ENCODE data around the gene GFER. TPM values are rescaled to one million over a fixed set of nuclear protein-coding genes. Genes with fewer than 3 reads are reported as not detected.

The GFER gene
- total RNA-seq, 2 donors from 2014 or later = 40.3 to 45.5 TPM

- H3K4me3 Mint-ChIP-seq = peak overlapping the region; percentile 74
- Histone ChIP-seq H3K27ac (ENCODE audit: low read depth, low read length) (no peak overlapping the region), H3K9ac (ENCODE audit: extremely low read depth, low read length, poor library complexity, severe bottlenecking) (no peak overlapping the region), H3K9me3 (ENCODE audit: control insufficient read depth, low read length) (no peaks in the 10 kb centered on the region), H3K36me3 (ENCODE audit: control insufficient read depth, insufficient read depth, low read length) (peaks cover 24% of the 10 kb centered on the region), H3K27me3 (ENCODE audit: control insufficient read depth, insufficient read depth, low read length, poor library complexity, severe bottlenecking) (no peaks in the 10 kb centered on the region), H3K4me1 (ENCODE audit: control insufficient read depth, insufficient read depth, low read length) (peaks cover 27% of the 10 kb centered on the region), H3K4me3 (ENCODE audit: low read length) (peak overlapping the region; percentile 96)
- no peaks in the 10 kb centered on the region for H3K9me3 Mint-ChIP-seq
- DNase-seq = no peak
- H3K36me3 Mint-ChIP-seq (ENCODE audit: low read depth) = peaks cover 10% of the 10 kb centered on the region
- no peaks in the 10 kb centered on the region for H3K27me3 Mint-ChIP-seq (ENCODE audit: insufficient read depth)
- peaks cover 23% of the 10 kb centered on the region for H3K4me1 Mint-ChIP-seq
- 93 to 95% methylated on average over 12 to 16 of the region's 16 CpGs for WGBS, 2 experiments (ENCODE audit: insufficient coverage in 1 of 2, insufficient read length in 1 of 2)
- H3K27ac Mint-ChIP-seq = no peak overlapping the region
- TF ChIP-seq CTCF (conservative IDR thresholded peaks at IDR 0.05) = no peak
Measured at GRCh38 chr16:2007081-2007836, 23.3 kb downstream of the GFER start.

- H3K27me3 ChIP-seq (ENCODE audit: control insufficient read depth, insufficient read depth, low read length, poor library complexity, severe bottlenecking) = no peaks in the 10 kb centered on the region
- no peaks in the 10 kb centered on the region for H3K9me3 ChIP-seq (ENCODE audit: control insufficient read depth, low read length)
- peak overlapping the region; percentile 33 for H3K27ac Mint-ChIP-seq
- 93% methylated on average over 15 of the region's 15 CpGs for WGBS, 2 experiments (ENCODE audit: insufficient coverage in 1 of 2, insufficient read length in 1 of 2)
- H3K27ac ChIP-seq (ENCODE audit: low read depth, low read length) = no peak overlapping the region
- H3K4me1 Mint-ChIP-seq = peaks cover 23% of the 10 kb centered on the region
- peaks cover 16% of the 10 kb centered on the region for H3K36me3 ChIP-seq (ENCODE audit: control insufficient read depth, insufficient read depth, low read length)
- H3K9ac ChIP-seq (ENCODE audit: extremely low read depth, low read length, poor library complexity, severe bottlenecking) = peak overlapping the region; percentile 84
- peaks cover 27% of the 10 kb centered on the region for H3K4me1 ChIP-seq (ENCODE audit: control insufficient read depth, insufficient read depth, low read length)
- peaks cover 7% of the 10 kb centered on the region for H3K36me3 Mint-ChIP-seq (ENCODE audit: low read depth)
- H3K27me3 Mint-ChIP-seq (ENCODE audit: insufficient read depth) = no peaks in the 10 kb centered on the region
- no peak for TF ChIP-seq CTCF (conservative IDR thresholded peaks at IDR 0.05)
- peak overlapping the region; percentile 74 for H3K4me3 Mint-ChIP-seq
- H3K4me3 ChIP-seq (ENCODE audit: low read length) = peak overlapping the region; percentile 96
- no peaks in the 10 kb centered on the region for H3K9me3 Mint-ChIP-seq
- no peak for DNase-seq
Measured at GRCh38 chr16:2008009-2008526, 24.1 kb downstream of the GFER start.

GRCh38 chr16:2008631-2009163 lies 24.7 kb downstream of the GFER start:
- H3K36me3 Mint-ChIP-seq (ENCODE audit: low read depth) = peaks cover 7% of the 10 kb centered on the region
- peak overlapping the region; percentile 33 for H3K27ac Mint-ChIP-seq
- no peaks in the 10 kb centered on the region for H3K27me3 Mint-ChIP-seq (ENCODE audit: insufficient read depth)

More at GRCh38 chr16:2008631-2009163, 24.7 kb downstream of the GFER start:
- no peaks in the 10 kb centered on the region for H3K9me3 Mint-ChIP-seq
- H3K9ac ChIP-seq (ENCODE audit: extremely low read depth, low read length, poor library complexity, severe bottlenecking) = peak overlapping the region; percentile 84
- H3K4me3 ChIP-seq (ENCODE audit: low read length) = peak overlapping the region; percentile 96
- peaks cover 10% of the 10 kb centered on the region for H3K36me3 ChIP-seq (ENCODE audit: control insufficient read depth, insufficient read depth, low read length)
- H3K4me1 ChIP-seq (ENCODE audit: control insufficient read depth, insufficient read depth, low read length) = peaks cover 24% of the 10 kb centered on the region
- peak overlapping the region; percentile 29 for H3K27ac ChIP-seq (ENCODE audit: low read depth, low read length)
- no peak for DNase-seq
- H3K4me1 Mint-ChIP-seq = peaks cover 23% of the 10 kb centered on the region
- H3K9me3 ChIP-seq (ENCODE audit: control insufficient read depth, low read length) = no peaks in the 10 kb centered on the region
- no peak for TF ChIP-seq CTCF (conservative IDR thresholded peaks at IDR 0.05)
- 16 to 18% methylated on average over 8 to 23 of the region's 23 CpGs for WGBS, 2 experiments (ENCODE audit: insufficient coverage in 1 of 2, insufficient read length in 1 of 2)
- H3K4me3 Mint-ChIP-seq = peak overlapping the region; percentile 74
- H3K27me3 ChIP-seq (ENCODE audit: control insufficient read depth, insufficient read depth, low read length, poor library complexity, severe bottlenecking) = no peaks in the 10 kb centered on the region

Measured in endodermal cell (in vitro differentiated cells).